Measurements from ENCODE around the gene SCYGR5.

- TF ChIP-seq BACH2 (CRISPR knock-in tag; IDR thresholded peaks at IDR 0.05; ENCODE audit: borderline replicate concordance) (no peak), ZNF70 (CRISPR knock-in tag; IDR thresholded peaks at IDR 0.05) (no peak), CSDC2 (CRISPR knock-in tag; IDR thresholded peaks at IDR 0.05) (no peak), CSRNP3 (CRISPR knock-in tag; IDR thresholded peaks at IDR 0.05) (no peak), TOX (CRISPR knock-in tag; IDR thresholded peaks at IDR 0.05; ENCODE audit: borderline replicate concordance) (no peak), SNAI2 (CRISPR knock-in tag; IDR thresholded peaks at IDR 0.05) (no peak), ZNF8 (CRISPR knock-in tag; IDR thresholded peaks at IDR 0.05) (no peak), ZC3H10 (CRISPR knock-in tag; IDR thresholded peaks at IDR 0.05) (no peak), ZFP3 (CRISPR knock-in tag; IDR thresholded peaks at IDR 0.05) (no peak), GLIS3 (CRISPR knock-in tag; IDR thresholded peaks at IDR 0.05) (no peak)
- TF ChIP-seq, protein P1, sequence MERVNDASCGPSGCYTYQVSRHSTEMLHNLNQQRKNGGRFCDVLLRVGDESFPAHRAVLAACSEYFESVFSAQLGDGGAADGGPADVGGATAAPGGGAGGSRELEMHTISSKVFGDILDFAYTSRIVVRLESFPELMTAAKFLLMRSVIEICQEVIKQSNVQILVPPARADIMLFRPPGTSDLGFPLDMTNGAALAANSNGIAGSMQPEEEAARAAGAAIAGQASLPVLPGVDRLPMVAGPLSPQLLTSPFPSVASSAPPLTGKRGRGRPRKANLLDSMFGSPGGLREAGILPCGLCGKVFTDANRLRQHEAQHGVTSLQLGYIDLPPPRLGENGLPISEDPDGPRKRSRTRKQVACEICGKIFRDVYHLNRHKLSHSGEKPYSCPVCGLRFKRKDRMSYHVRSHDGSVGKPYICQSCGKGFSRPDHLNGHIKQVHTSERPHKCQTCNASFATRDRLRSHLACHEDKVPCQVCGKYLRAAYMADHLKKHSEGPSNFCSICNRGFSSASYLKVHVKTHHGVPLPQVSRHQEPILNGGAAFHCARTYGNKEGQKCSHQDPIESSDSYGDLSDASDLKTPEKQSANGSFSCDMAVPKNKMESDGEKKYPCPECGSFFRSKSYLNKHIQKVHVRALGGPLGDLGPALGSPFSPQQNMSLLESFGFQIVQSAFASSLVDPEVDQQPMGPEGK (CRISPR knock-in tag; IDR thresholded peaks at IDR 0.05; ENCODE audit: borderline replicate concordance), result no peak
- TF ChIP-seq, protein P2, sequence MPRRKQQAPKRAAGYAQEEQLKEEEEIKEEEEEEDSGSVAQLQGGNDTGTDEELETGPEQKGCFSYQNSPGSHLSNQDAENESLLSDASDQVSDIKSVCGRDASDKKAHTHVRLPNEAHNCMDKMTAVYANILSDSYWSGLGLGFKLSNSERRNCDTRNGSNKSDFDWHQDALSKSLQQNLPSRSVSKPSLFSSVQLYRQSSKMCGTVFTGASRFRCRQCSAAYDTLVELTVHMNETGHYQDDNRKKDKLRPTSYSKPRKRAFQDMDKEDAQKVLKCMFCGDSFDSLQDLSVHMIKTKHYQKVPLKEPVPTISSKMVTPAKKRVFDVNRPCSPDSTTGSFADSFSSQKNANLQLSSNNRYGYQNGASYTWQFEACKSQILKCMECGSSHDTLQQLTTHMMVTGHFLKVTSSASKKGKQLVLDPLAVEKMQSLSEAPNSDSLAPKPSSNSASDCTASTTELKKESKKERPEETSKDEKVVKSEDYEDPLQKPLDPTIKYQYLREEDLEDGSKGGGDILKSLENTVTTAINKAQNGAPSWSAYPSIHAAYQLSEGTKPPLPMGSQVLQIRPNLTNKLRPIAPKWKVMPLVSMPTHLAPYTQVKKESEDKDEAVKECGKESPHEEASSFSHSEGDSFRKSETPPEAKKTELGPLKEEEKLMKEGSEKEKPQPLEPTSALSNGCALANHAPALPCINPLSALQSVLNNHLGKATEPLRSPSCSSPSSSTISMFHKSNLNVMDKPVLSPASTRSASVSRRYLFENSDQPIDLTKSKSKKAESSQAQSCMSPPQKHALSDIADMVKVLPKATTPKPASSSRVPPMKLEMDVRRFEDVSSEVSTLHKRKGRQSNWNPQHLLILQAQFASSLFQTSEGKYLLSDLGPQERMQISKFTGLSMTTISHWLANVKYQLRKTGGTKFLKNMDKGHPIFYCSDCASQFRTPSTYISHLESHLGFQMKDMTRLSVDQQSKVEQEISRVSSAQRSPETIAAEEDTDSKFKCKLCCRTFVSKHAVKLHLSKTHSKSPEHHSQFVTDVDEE (CRISPR knock-in tag; IDR thresholded peaks at IDR 0.05), result no peak
Observed at GRCh38 chr2:227630322-227630721, 36.3 kb upstream of the SCYGR5 start.
